GF-D8 (cell line): ENCODE data around the gene BIK.
"Not testable (repeated sequence)": the region's sequence is repeated elsewhere in the genome, so short reads cannot be mapped to it uniquely, and the experiment has no call there.

Experiments
- DNase-seq: peaks from one replicate; lab custom pipeline; 2025; lab: John Stamatoyannopoulos, UW

Gene BIK

GRCh38 chr22:43110444-43110926, at the start of gene BIK:
BIK (plus strand) TSS chr22:43110750; CDS start chr22:43124023, 13,273 bp downstream.
- DNase-seq = peak; percentile 45

GRCh38 chr22:43066134-43066533, 44.4 kb upstream of the BIK start:
- no peak for DNase-seq

GRCh38 chr22:43066844-43067385, 43.6 kb upstream of the BIK start:
- no peak for DNase-seq

GRCh38 chr22:43077121-43077877, 33.3 kb upstream of the BIK start:
- no peak for DNase-seq

GRCh38 chr22:43078522-43078921, 32.0 kb upstream of the BIK start:
- no peak for DNase-seq

- DNase-seq = no peak
Observed at GRCh38 chr22:43079742-43080141, 30.8 kb upstream of the BIK start.

- DNase-seq = no peak
Observed at GRCh38 chr22:43080616-43081015, 29.9 kb upstream of the BIK start.

GRCh38 chr22:43081968-43082367, 28.6 kb upstream of the BIK start:
- DNase-seq = no peak

GRCh38 chr22:43085658-43086606, 24.6 kb upstream of the BIK start:
- DNase-seq = no peak

- no peak for DNase-seq
Observed at GRCh38 chr22:43088627-43088983, 21.9 kb upstream of the BIK start.

GRCh38 chr22:43088984-43089717, 21.4 kb upstream of the BIK start, which contains the start of gene TTLL1:
TTLL1 (minus strand) TSS chr22:43089391; CDS start chr22:43075586, 13,805 bp downstream.
- DNase-seq = peak; percentile 59

GRCh38 chr22:43090130-43090789, 20.3 kb upstream of the BIK start:
- peak; percentile 91 for DNase-seq

- peak; percentile 36 for DNase-seq
Observed at GRCh38 chr22:43092085-43092484, 18.5 kb upstream of the BIK start.

GRCh38 chr22:43094085-43094484, 16.5 kb upstream of the BIK start:
- peak; percentile 17 for DNase-seq

- no peak for DNase-seq
Observed at GRCh38 chr22:43094551-43094950, 16.0 kb upstream of the BIK start.

- DNase-seq = no peak
Observed at GRCh38 chr22:43096420-43096819, 14.1 kb upstream of the BIK start.

GRCh38 chr22:43098356-43098755, 12.2 kb upstream of the BIK start:
- no peak for DNase-seq

GRCh38 chr22:43099095-43099494, 11.5 kb upstream of the BIK start:
- DNase-seq = no peak

- no peak for DNase-seq
Observed at GRCh38 chr22:43100225-43100624, 10.3 kb upstream of the BIK start.

GRCh38 chr22:43101306-43101705, 9.2 kb upstream of the BIK start:
- no peak for DNase-seq

- DNase-seq = not testable (repeated sequence)
Observed at GRCh38 chr22:43104056-43104625, 6.4 kb upstream of the BIK start.
